Measurements from ENCODE around the gene INA.

Gene INA

GRCh38 chr10:103276251-103276895 is 565 bp upstream of the INA start:
- no peak for DNase-seq

GRCh38 chr10:103277713-103278536 is 987 bp downstream of the INA start:
- DNase-seq, result no peak

- no peak for DNase-seq
These were observed 1.5 kb downstream of the INA start for GRCh38 chr10:103278537-103278823.

GRCh38 chr10:103278862-103279298 is 1.9 kb downstream of the INA start:
- DNase-seq, result peak; percentile 28

GRCh38 chr10:103280031-103280430 is 3.1 kb downstream of the INA start:
- DNase-seq, result no peak

GRCh38 chr10:103280506-103280905 is 3.6 kb downstream of the INA start:
- DNase-seq, result no peak

GRCh38 chr10:103281753-103282152 is 4.8 kb downstream of the INA start:
- DNase-seq, result no peak

- no peak for DNase-seq
These were observed 6.0 kb downstream of the INA start for GRCh38 chr10:103282961-103283360.

- DNase-seq, result no peak
These were observed 7.2 kb downstream of the INA start for GRCh38 chr10:103284170-103284569.

- no peak for DNase-seq
These were observed 11.1 kb downstream of the INA start for GRCh38 chr10:103287992-103288391.

GRCh38 chr10:103291588-103291987 is 14.7 kb downstream of the INA start:
- DNase-seq, result no peak

GRCh38 chr10:103295374-103296015 is 18.6 kb downstream of the INA start:
- no peak for DNase-seq

- no peak for DNase-seq
These were observed 30.7 kb downstream of the INA start for GRCh38 chr10:103307594-103307993.

- no peak for DNase-seq
These were observed 33.3 kb downstream of the INA start for GRCh38 chr10:103310197-103310596.

- no peak for DNase-seq
These were observed 39.1 kb downstream of the INA start for GRCh38 chr10:103316087-103316486.

- DNase-seq, result no peak
These were observed 51.0 kb downstream of the INA start for GRCh38 chr10:103327906-103328305.

GRCh38 chr10:103333934-103334520 is 57.1 kb downstream of the INA start:
- DNase-seq, result no peak

GRCh38 chr10:103334567-103334966 is 57.6 kb downstream of the INA start:
- DNase-seq, result no peak

- DNase-seq, result no peak
These were observed 59.4 kb downstream of the INA start for GRCh38 chr10:103336370-103336769.

All from activated CD8-positive, alpha-beta memory T cell treated with anti-CD3 and anti-CD28 coated beads, Interleukin-2, amount 50 U/mL, for 4 hours (primary cell).